K562 (cell line): ENCODE results near the gene SEC23IP. TPM values are rescaled to one million over a fixed set of nuclear protein-coding genes. Genes with fewer than 3 reads are reported as not detected.
A peak's percentile ranks its signal among the peaks of the same experiment; 100 is the strongest.

Experiments
- ATF4 ChIP-seq: fragments of 450-650 bp; formaldehyde crosslinking; IDR thresholded peaks from 2 replicates; pipeline ENCODE4 v1.4.0; 2022; ENCODE audit warnings: mild to moderate bottlenecking, moderate library complexity
- BCL6 ChIP-seq: fragments of 250-450 bp; sonication (Bioruptor Pico); IDR thresholded peaks from 2 replicates; pipeline ENCODE4 v1.4.0; 2020
- DEAF1 ChIP-seq: fragments of 450-650 bp; formaldehyde crosslinking; IDR thresholded peaks from 2 replicates; pipeline ENCODE4 v1.4.0; 2020; ENCODE audit warnings: mild to moderate bottlenecking, moderate library complexity
- FOXJ3 ChIP-seq: sonication (generic); formaldehyde crosslinking; IDR thresholded peaks from 2 replicates; pipeline ENCODE4 v1.4.0; 2020; ENCODE audit warnings: mild to moderate bottlenecking, missing genetic modification reagents
- FOXK1 ChIP-seq: sonication (generic); formaldehyde crosslinking; IDR thresholded peaks from 2 replicates; pipeline ENCODE4 v1.8.0; 2022; ENCODE audit warnings: missing genetic modification reagents, mild to moderate bottlenecking, borderline replicate concordance
- GATA2 ChIP-seq: sonication (generic); formaldehyde crosslinking; IDR thresholded peaks from 2 replicates; pipeline ENCODE4 v1.4.0; 2020; ENCODE audit warnings: mild to moderate bottlenecking, missing genetic modification reagents
- IRF9 ChIP-seq: fragments of 450-650 bp; IDR thresholded peaks from 2 replicates; pipeline ENCODE4 v1.6.1; 2016; ENCODE audit warnings: missing biosample characterization, missing genetic modification characterization
- KAT8 ChIP-seq: fragments of 450-650 bp; IDR thresholded peaks from 2 replicates; pipeline ENCODE4 v1.6.1; 2016; ENCODE audit warnings: low read depth, mild to moderate bottlenecking
- KDM5B ChIP-seq: fragments of 200-600 bp; sonication (generic); IDR thresholded peaks from 2 replicates; pipeline ENCODE4 v1.6.1; 2012; ENCODE audit warnings: low read depth, mild to moderate bottlenecking, moderate library complexity, low read length, control low read depth, inconsistent platforms; ENCODE audit not compliant: insufficient replicate concordance
- MTA2 ChIP-seq: fragments of 450-650 bp; IDR thresholded peaks from 2 replicates; pipeline ENCODE4 v1.6.1; 2016; ENCODE audit warnings: low read depth
- RBFOX2 ChIP-seq: fragments of 200-400 bp; formaldehyde crosslinking; IDR thresholded peaks from 2 replicates; pipeline ENCODE4 v1.6.1; 2017; ENCODE audit warnings: low read depth, mild to moderate bottlenecking, low read length, moderate library complexity
- SP1 ChIP-seq: sonication (generic); formaldehyde crosslinking; IDR thresholded peaks from 2 replicates; pipeline ENCODE4 v1.8.1; 2022; ENCODE audit warnings: mild to moderate bottlenecking, missing genetic modification reagents
- TCF7 ChIP-seq: sonication (generic); IDR thresholded peaks from 2 replicates; pipeline ENCODE4 v1.6.1; 2016; ENCODE audit warnings: antibody characterized with exemption, borderline replicate concordance
- TGIF2 ChIP-seq: sonication (generic); formaldehyde crosslinking; IDR thresholded peaks from 2 replicates; pipeline ENCODE4 v1.8.1; 2022; ENCODE audit warnings: mild to moderate bottlenecking, missing genetic modification reagents, moderate library complexity
- YY1 ChIP-seq, 3 experiments: IDR thresholded peaks; 2 replicates each; pipeline ENCODE4 v1.6.1; 2011; ENCODE audit warnings: low read length in 2 of 3, mild to moderate bottlenecking in 2 of 3, moderate library complexity in 2 of 3, borderline replicate concordance in 1 of 3, control low read depth in 1 of 3, low read depth in 1 of 3; ENCODE audit not compliant: insufficient read depth in 3 of 3, insufficient replicate concordance in 2 of 3, control insufficient read depth in 1 of 3, insufficient read length in 1 of 3; ENCODE audit errors: extremely low read depth in 1 of 3
- ZMIZ1 ChIP-seq, 2 experiments: fragments of 150-350 bp in 1 of 2; IDR thresholded peaks; 2 replicates each; pipeline ENCODE4 v1.6.1; 2012 to 2016; ENCODE audit warnings: low read depth in 2 of 2, low read length in 2 of 2, mild to moderate bottlenecking in 1 of 2, moderate library complexity in 1 of 2
- ZNF133 ChIP-seq: fragments of 250-450 bp; sonication (Bioruptor Pico); IDR thresholded peaks from 2 replicates; pipeline ENCODE4 v1.4.0; 2020; ENCODE audit warnings: mild to moderate bottlenecking
- ZNF239 ChIP-seq: fragments of 250-450 bp; sonication (Bioruptor Pico); IDR thresholded peaks from 2 replicates; pipeline ENCODE4 v1.4.0; 2020; ENCODE audit warnings: mild to moderate bottlenecking
- ZNF699 ChIP-seq: fragments of 250-450 bp; sonication (Bioruptor Pico); IDR thresholded peaks from 2 replicates; pipeline ENCODE4 v1.8.0; 2021; ENCODE audit warnings: mild to moderate bottlenecking, moderate library complexity; ENCODE audit not compliant: insufficient replicate concordance
- ZNF79 ChIP-seq: fragments of 250-450 bp; sonication (Bioruptor Pico); IDR thresholded peaks from 2 replicates; pipeline ENCODE4 v1.4.0; 2020; ENCODE audit warnings: low read depth, mild to moderate bottlenecking, moderate library complexity
- polyA plus RNA-seq, 8 experiments: library from polyadenylated mRNA; depleted of rRNA in 4 of 8; stranded (reverse) in 5 of 8; unstranded in 3 of 8; fragments of >200 nt; fragmentation: Nextera tagmentation in 2 of 8; fragmentation: Illumina TruSeq in 1 of 8; extraction: Ambion mirVana in 2 of 8; extraction: Trizol in 1 of 8; gene quantifications; 2 replicates each; pipeline versions ENCODE4 v1.2.1 to v1.2.3, GENCODE V29; 2011 to 2014; ENCODE audit warnings: inconsistent platforms in 1 of 8, missing spikeins in 1 of 8
- total RNA-seq, 7 experiments: library from RNA; depleted of rRNA in 6 of 7; stranded (reverse); fragments of >200 nt in 6 of 7; fragmentation: Illumina TruSeq in 2 of 7; extraction: Trizol in 2 of 7; gene quantifications; 2 replicates each; pipeline versions ENCODE4 v1.2.1 to v1.2.3, GENCODE V29; 2011 to 2021; ENCODE audit warnings: low replicate concordance in 1 of 7

The SEC23IP gene
- total and polyA plus RNA-seq, 9 of the 15 experiments (the other 6 are each of a cell fraction or from before 2014, with no cell fraction given), result 15.8 to 38.4 (median 22.5) TPM

GRCh38 chr10:119892188-119893065, at the start of gene SEC23IP (continued):
- TF ChIP-seq KAT8, result no peak
- no peak for TF ChIP-seq TCF7
- TF ChIP-seq FOXK1 (CRISPR knock-in tag), result 0 out of 2 replicates have a peak, but pooled peaks have one; percentile 22
- TF ChIP-seq ZNF133 (CRISPR knock-in tag), result no peak
- TF ChIP-seq RBFOX2, result peak; percentile 90
- peak; percentile 44; the same call in 1 of the 2 replicates for TF ChIP-seq SP1
- TF ChIP-seq DEAF1, result no peak
- TF ChIP-seq ZNF239 (CRISPR knock-in tag), result no peak
- no peak for TF ChIP-seq ZMIZ1 (IDR thresholded peaks at IDR 0.05; ENCODE audit: low read depth in 2 of 2, low read length in 2 of 2)
- no peak for TF ChIP-seq FOXJ3 (CRISPR knock-in tag)
- no peak for TF ChIP-seq ZNF79 (CRISPR knock-in tag)
- no peak for TF ChIP-seq TGIF2 (CRISPR knock-in tag)
- no peak for TF ChIP-seq ATF4 (CRISPR knock-in tag)
- no peak for TF ChIP-seq IRF9
- no peak for TF ChIP-seq GATA2 (CRISPR knock-in tag)
- TF ChIP-seq KDM5B, result peak; percentile 90
- TF ChIP-seq MTA2, result no peak
- peak; percentile 91 to 99 (median 99) for TF ChIP-seq YY1 (IDR thresholded peaks at IDR 0.05; ENCODE audit: borderline replicate concordance in 1 of 3, control insufficient read depth in 1 of 3, extremely low read depth in 1 of 3, insufficient read depth in 3 of 3, insufficient read length in 1 of 3, insufficient replicate concordance in 2 of 3, low read depth in 1 of 3, low read length in 2 of 3)
- no peak for TF ChIP-seq BCL6 (CRISPR knock-in tag)
- no peak for TF ChIP-seq ZNF699 (CRISPR knock-in tag)
